Amniotic stem cell (primary cell): ENCODE measurements around the gene MR1.
A peak's percentile ranks its signal among the peaks of the same experiment; 100 is the strongest.

Source experiments
- DNase-seq: peaks from one replicate; lab custom pipeline; 2025; lab: John Stamatoyannopoulos, UW

The MR1 gene

GRCh38 chr1:181064011-181064623 lies 30.3 kb downstream of the MR1 start:
- no peak for DNase-seq

- DNase-seq = no peak
Measured at GRCh38 chr1:181064702-181065101, 30.9 kb downstream of the MR1 start.

- no peak for DNase-seq
Measured at GRCh38 chr1:181073638-181074037, 39.9 kb downstream of the MR1 start.

- DNase-seq = no peak
Measured at GRCh38 chr1:181075766-181076350, 42.1 kb downstream of the MR1 start.

- DNase-seq = no peak
Measured at GRCh38 chr1:181076852-181077251, 43.1 kb downstream of the MR1 start.

GRCh38 chr1:181077576-181078242 lies 43.9 kb downstream of the MR1 start:
- DNase-seq = no peak

GRCh38 chr1:181079382-181079781 lies 45.6 kb downstream of the MR1 start:
- DNase-seq = no peak

- no peak for DNase-seq
Measured at GRCh38 chr1:181079920-181080319, 46.1 kb downstream of the MR1 start.

- no peak for DNase-seq
Measured at GRCh38 chr1:181080556-181080955, 46.8 kb downstream of the MR1 start.

GRCh38 chr1:181081395-181081794 lies 47.6 kb downstream of the MR1 start:
- DNase-seq = no peak

GRCh38 chr1:181083842-181084605 lies 50.2 kb downstream of the MR1 start:
- no peak for DNase-seq

- DNase-seq = no peak
Measured at GRCh38 chr1:181084606-181084969, 50.8 kb downstream of the MR1 start.

GRCh38 chr1:181086091-181086490 lies 52.3 kb downstream of the MR1 start:
- DNase-seq = no peak

GRCh38 chr1:181086926-181087325 lies 53.1 kb downstream of the MR1 start:
- DNase-seq = peak; percentile 60

- DNase-seq = no peak
Measured at GRCh38 chr1:181087400-181087901, 53.7 kb downstream of the MR1 start.

- peak; percentile 92 for DNase-seq
Measured at GRCh38 chr1:181088079-181089016, 54.6 kb downstream of the MR1 start, which contains the start of gene IER5. Gene IER5 (plus strand): TSS chr1:181088700. CDS start chr1:181088903, 203 bp downstream.

GRCh38 chr1:181089017-181089675 lies 55.4 kb downstream of the MR1 start:
- no peak for DNase-seq

- no peak for DNase-seq
Measured at GRCh38 chr1:181089676-181090544, 56.1 kb downstream of the MR1 start.

- DNase-seq = no peak
Measured at GRCh38 chr1:181090641-181091126, 56.9 kb downstream of the MR1 start.
